Limb (tissue), 2 donors: Measurements from ENCODE around the gene WDR38.

Experiments
- DNase-seq, 2 donors: peaks; one replicate each; pipeline ENCODE4 v3.0.0-alpha.2; 2016; ENCODE audit errors: extremely low spot score in 2 of 2

The WDR38 gene

GRCh38 chr9:124881138-124881743, 28.0 kb downstream of the WDR38 start:
- no peak for DNase-seq

GRCh38 chr9:124882231-124882630, 29.0 kb downstream of the WDR38 start:
- DNase-seq = no peak

GRCh38 chr9:124884376-124884775, 31.1 kb downstream of the WDR38 start:
- DNase-seq = no peak

GRCh38 chr9:124885551-124885950, 32.3 kb downstream of the WDR38 start:
- no peak for DNase-seq

- DNase-seq = no peak
These were observed 33.2 kb downstream of the WDR38 start for GRCh38 chr9:124886461-124886860.

- no peak for DNase-seq
These were observed 33.7 kb downstream of the WDR38 start for GRCh38 chr9:124886866-124887492.

- no peak for DNase-seq
These were observed 34.6 kb downstream of the WDR38 start for GRCh38 chr9:124887832-124888231.

GRCh38 chr9:124889006-124889405, 35.7 kb downstream of the WDR38 start:
- DNase-seq = no peak

GRCh38 chr9:124890179-124890578, 36.9 kb downstream of the WDR38 start:
- no peak for DNase-seq

- no peak for DNase-seq
These were observed 40.9 kb downstream of the WDR38 start for GRCh38 chr9:124894035-124894740.

- peak in 1 of 2 donors; percentile 12 for DNase-seq
These were observed 41.5 kb downstream of the WDR38 start for GRCh38 chr9:124894741-124895170.

GRCh38 chr9:124897570-124898460, 44.6 kb downstream of the WDR38 start:
- DNase-seq = no peak

GRCh38 chr9:124899845-124900244, 46.6 kb downstream of the WDR38 start:
- no peak for DNase-seq

- DNase-seq = no peak
These were observed 53.7 kb downstream of the WDR38 start for GRCh38 chr9:124906966-124907365.
